ENCODE measurements around the gene RFPL2. TPM values are rescaled to one million over a fixed set of nuclear protein-coding genes. Genes with fewer than 3 reads are reported as not detected.
"Not testable (repeated sequence)": the region's sequence is repeated elsewhere in the genome, so short reads cannot be mapped to it uniquely, and the experiment has no call there.

The RFPL2 gene
- total and polyA plus RNA-seq, 2 donors (not counting 3 experiments of a cell fraction or from before 2014, with no cell fraction given) = not detected

DNA sequence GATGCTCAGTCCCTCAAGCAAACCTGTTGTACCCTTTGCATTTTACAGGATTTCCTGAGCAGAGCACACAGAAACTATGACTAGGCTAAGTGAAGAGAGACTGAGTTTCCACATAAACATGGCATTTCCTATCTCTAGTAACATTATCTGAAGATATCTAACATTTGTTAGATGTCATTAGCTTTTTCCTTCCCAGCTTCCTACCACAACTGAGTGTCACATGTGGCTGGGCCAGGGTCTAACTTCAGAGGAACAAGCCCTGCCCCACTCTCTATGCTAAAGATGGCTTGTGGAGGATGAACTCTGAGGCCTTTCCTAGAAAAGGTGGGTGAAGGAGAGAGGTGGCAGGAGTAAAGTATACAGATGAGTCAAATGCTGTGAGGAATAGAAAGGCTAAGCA is 62.3 kb downstream of the RFPL2 start:
- no TSS peak for BruUV-seq (replicated peaks)
- ChIA-PET CTCF (no interaction called here), POLR2A (no interaction called here)
- no peak overlapping the region for H3K27ac ChIP-seq (ENCODE audit: insufficient read depth, low read depth, low read length)
- FAIRE-seq = no peak
- H3K4me1 ChIP-seq (ENCODE audit: control insufficient read depth, extremely low read depth, insufficient read depth, low read length) = no peaks in the 10 kb centered on the region
- H2AFZ ChIP-seq (ENCODE audit: low read depth, low read length) = no peak overlapping the region
- dilution Hi-C loops (cut with MboI; ENCODE audit: extremely low pct_ligation_motif_present, low sequenced_read_pairs) (no loop called here), intact Hi-C loops (cut with micrococcal nuclease) (loop anchor here (2.0 kb wide), 1 partner anchor 124 kb away; no protein-coding TSS in a partner anchor)
- no peaks in the 10 kb centered on the region for H3K27me3 ChIP-seq (ENCODE audit: control insufficient read depth in 2 of 2, insufficient read depth in 2 of 2, low read length in 2 of 2)
- no peaks in the 10 kb centered on the region for H3K79me2 ChIP-seq (ENCODE audit: control insufficient read depth, insufficient read depth, low read length)
- H3K9me3 ChIP-seq (replicated peaks; ENCODE audit: control insufficient read depth, insufficient read depth, low read length) = no peaks in the 10 kb centered on the region
- no peak overlapping the region for H3K9ac ChIP-seq (replicated peaks; ENCODE audit: extremely low read depth, insufficient read depth, low read length)
- DNase-seq (ENCODE audit: low read depth, low spot score) = no peak
- no peak overlapping the region for H3K4me2 ChIP-seq (ENCODE audit: insufficient read depth, low read length)
- H4K20me1 ChIP-seq (replicated peaks; ENCODE audit: control insufficient read depth, extremely low read depth, insufficient read depth, low read length) = no peaks in the 10 kb centered on the region
- no peaks in the 10 kb centered on the region for H3K36me3 ChIP-seq (ENCODE audit: control insufficient read depth in 2 of 2, extremely low read depth in 1 of 2, insufficient read depth in 2 of 2, low read length in 2 of 2)
- H3K4me3 ChIP-seq (replicated peaks in 1 of 3; ENCODE audit: insufficient read depth in 1 of 3, low read depth in 1 of 3, low read length in 3 of 3) = no peak overlapping the region
- TF ChIP-seq MYC (IDR thresholded peaks at IDR 0.05; ENCODE audit: low read depth, low read length) = no peak
- TF ChIP-seq GATA2 (IDR thresholded peaks at IDR 0.05; ENCODE audit: insufficient read depth, insufficient read length, low read depth, low read length) = peak; percentile 47
- no peaks in the 10 kb centered on the region for H3K9me1 ChIP-seq (replicated peaks; ENCODE audit: control insufficient read depth, extremely low read depth, insufficient read depth, low read length)

GRCh38 chr22:32140688-32141087 is 64.2 kb downstream of the RFPL2 start:
- peak; percentile 88 for FAIRE-seq

More at GRCh38 chr22:32140688-32141087, 64.2 kb downstream of the RFPL2 start:
- H3K27me3 ChIP-seq (ENCODE audit: control insufficient read depth in 2 of 2, insufficient read depth in 2 of 2, low read length in 2 of 2); H3K9me1 ChIP-seq (replicated peaks; ENCODE audit: control insufficient read depth, extremely low read depth, insufficient read depth, low read length); POLR2A ChIA-PET; H3K4me2 ChIP-seq (ENCODE audit: insufficient read depth, low read length); H4K20me1 ChIP-seq (replicated peaks; ENCODE audit: control insufficient read depth, extremely low read depth, insufficient read depth, low read length); H3K4me3 ChIP-seq (replicated peaks in 1 of 3; ENCODE audit: insufficient read depth in 1 of 3, low read depth in 1 of 3, low read length in 3 of 3); dilution Hi-C loops (cut with MboI; ENCODE audit: extremely low pct_ligation_motif_present, low sequenced_read_pairs); H3K4me1 ChIP-seq (ENCODE audit: control insufficient read depth, extremely low read depth, insufficient read depth, low read length); H3K9me3 ChIP-seq (replicated peaks; ENCODE audit: control insufficient read depth, insufficient read depth, low read length); H3K79me2 ChIP-seq (ENCODE audit: control insufficient read depth, insufficient read depth, low read length); DNase-seq (ENCODE audit: low read depth, low spot score); H2AFZ ChIP-seq (ENCODE audit: low read depth, low read length); BruUV-seq (replicated peaks); intact Hi-C loops (cut with micrococcal nuclease); H3K36me3 ChIP-seq (ENCODE audit: control insufficient read depth in 2 of 2, extremely low read depth in 1 of 2, insufficient read depth in 2 of 2, low read length in 2 of 2); H3K27ac ChIP-seq (ENCODE audit: insufficient read depth, low read depth, low read length); H3K9ac ChIP-seq (replicated peaks; ENCODE audit: extremely low read depth, insufficient read depth, low read length): not testable (repeated sequence)
- peak; percentile 20 to 42 for TF ChIP-seq CTCF (IDR thresholded peaks at IDR 0.05; ENCODE audit: extremely low read depth in 1 of 2, insufficient read depth in 1 of 2, low read depth in 1 of 2, low read length in 2 of 2)
- CTCF ChIA-PET = interaction anchor here (1.2 kb wide), 1 partner anchor 125 kb away, joined by 3 read pairs; no protein-coding TSS in a partner anchor

Small RNA genes within 50 kb of the gene (small RNA-seq; reads per million reads assigned to genes)
- gene RF02171 (ENCODE audit: insufficient read depth, insufficient read length, low read depth, low replicate concordance) = not detected

Other genes starting within 250 kb of the RFPL2 start
- not detected in 2 replicates for gene SLC5A1, start 161.8 kb downstream of the RFPL2 start, total RNA-seq
- not detected in 2 replicates for gene SLC5A1, start 161.8 kb downstream of the RFPL2 start, polyA plus RNA-seq
- gene C22orf42, start 45.8 kb downstream of the RFPL2 start, total RNA-seq = not detected in 2 replicates
- gene C22orf42, start 45.8 kb downstream of the RFPL2 start, polyA plus RNA-seq = not detected in 2 replicates
- 1.5 and 1.6 TPM in 2 replicates for gene SLC5A4, start 50.3 kb upstream of the RFPL2 start, total RNA-seq
- gene SLC5A4, start 50.3 kb upstream of the RFPL2 start, polyA plus RNA-seq = 2.8 and 3.0 TPM in 2 replicates
- not detected in 2 replicates for gene RFPL3, start 152.8 kb upstream of the RFPL2 start, total RNA-seq
- not detected in 2 replicates for gene RFPL3, start 152.8 kb upstream of the RFPL2 start, polyA plus RNA-seq
- 97.4 and 98.7 TPM in 2 replicates for gene RTCB, start 207.2 kb upstream of the RFPL2 start, total RNA-seq
- gene RTCB, start 207.2 kb upstream of the RFPL2 start, polyA plus RNA-seq = 85.2 and 100 TPM in 2 replicates